ENCODE results near the gene COA8.

The COA8 gene

GRCh38 chr14:103627073-103628025 is 64.6 kb downstream of the COA8 start:
- DNase-seq, result no peak

GRCh38 chr14:103628221-103628683 is 65.5 kb downstream of the COA8 start:
- no peak for DNase-seq

DNA sequence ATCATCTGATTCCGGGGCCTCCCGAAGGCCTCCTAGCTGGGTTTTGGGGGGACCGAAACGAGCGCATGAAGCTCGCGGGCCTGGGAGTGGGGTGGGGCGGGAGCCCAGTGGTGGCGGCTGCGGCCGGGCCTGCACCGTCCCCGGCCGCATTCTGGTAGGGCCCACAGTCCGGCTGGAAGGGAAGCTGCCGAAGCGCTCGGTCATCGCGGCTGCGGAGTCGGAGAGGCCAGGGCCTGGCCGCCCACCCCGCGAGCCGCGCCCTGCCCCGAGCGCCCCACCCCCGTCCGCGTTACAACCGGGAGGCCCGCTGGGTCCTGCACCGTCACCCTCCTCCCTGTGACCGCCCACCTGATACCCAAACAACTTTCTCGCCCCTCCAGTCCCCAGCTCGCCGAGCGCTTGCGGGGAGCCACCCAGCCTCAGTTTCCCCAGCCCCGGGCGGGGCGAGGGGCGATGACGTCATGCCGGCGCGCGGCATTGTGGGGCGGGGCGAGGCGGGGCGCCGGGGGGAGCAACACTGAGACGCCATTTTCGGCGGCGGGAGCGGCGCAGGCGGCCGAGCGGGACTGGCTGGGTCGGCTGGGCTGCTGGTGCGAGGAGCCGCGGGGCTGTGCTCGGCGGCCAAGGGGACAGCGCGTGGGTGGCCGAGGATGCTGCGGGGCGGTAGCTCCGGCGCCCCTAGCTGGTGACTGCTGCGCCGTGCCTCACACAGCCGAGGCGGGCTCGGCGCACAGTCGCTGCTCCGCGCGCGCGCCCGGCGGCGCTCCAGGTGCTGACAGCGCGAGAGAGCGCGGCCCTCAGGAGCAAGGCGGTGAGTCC is 66.1 kb downstream of the COA8 start, which contains the start of gene KLC1:
KLC1 (plus strand) TSS at position 528 of the 819 bp plus-strand sequence. CDS start 25,354 bp downstream, outside the sequence.
- DNase-seq, result peak; percentile 61 to 69

- peak; percentile 53 to 58 for DNase-seq
These were observed 66.9 kb downstream of the COA8 start for GRCh38 chr14:103629503-103630121.

- no peak for DNase-seq
These were observed 67.8 kb downstream of the COA8 start for GRCh38 chr14:103630364-103631108.

DNA sequence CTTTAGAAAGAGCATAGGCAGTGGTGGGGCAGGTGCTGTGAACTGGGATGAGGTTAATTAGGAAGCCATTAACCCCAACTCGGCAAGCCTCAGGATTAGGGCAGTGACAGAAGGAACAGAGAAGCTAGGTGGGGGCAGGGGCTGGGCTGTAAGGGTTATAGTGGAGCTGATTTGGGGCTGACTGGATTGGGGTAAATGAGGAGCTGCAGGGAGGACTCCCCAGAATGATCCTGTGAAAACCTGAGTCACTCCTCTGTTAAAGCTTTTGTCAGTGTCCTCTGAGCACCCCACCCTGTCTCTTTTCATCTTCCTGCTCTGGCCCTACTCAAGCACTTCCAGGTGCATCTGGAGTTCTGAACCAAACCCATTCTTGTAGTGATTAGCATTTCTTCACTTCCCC is 70.6 kb downstream of the COA8 start:
- DNase-seq, result no peak

DNA sequence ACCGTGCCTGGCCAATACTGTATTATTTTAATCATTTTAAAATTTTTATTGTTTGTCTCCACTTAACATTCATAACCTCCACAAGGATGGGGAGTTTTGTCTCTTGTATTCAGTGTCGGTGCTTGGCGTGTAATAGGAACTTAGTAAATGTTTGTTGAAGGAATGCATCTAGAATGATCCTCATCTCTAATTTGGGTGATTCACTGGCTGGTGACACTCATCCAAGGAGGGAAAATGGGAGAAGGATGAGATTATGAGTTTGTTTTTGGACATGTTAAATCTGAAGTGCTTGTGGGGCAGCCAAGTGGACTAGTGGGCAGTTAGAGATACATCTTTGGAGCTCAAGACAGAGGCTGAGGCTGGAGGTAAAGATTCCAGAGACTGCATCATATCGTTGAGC is 71.4 kb downstream of the COA8 start:
- DNase-seq, result no peak

GRCh38 chr14:103638594-103638993 is 75.8 kb downstream of the COA8 start:
- no peak for DNase-seq
